GM23248 (cell line): ENCODE measurements around the gene CYS1. TPM values are rescaled to one million over a fixed set of nuclear protein-coding genes. Genes with fewer than 3 reads are reported as not detected.

ENCODE experiments used
- DNase-seq: peaks from one replicate; pipeline ENCODE4 v3.0.0-alpha.2; 2015
- H2AFZ ChIP-seq: fragments of 200-600 bp; sonication (generic); 2 replicates; pipeline ENCODE4 v1.6.1; 2016; ENCODE audit warnings: antibody characterized with exemption
- H3F3A ChIP-seq: fragments of 200-600 bp; sonication (generic); 2 replicates; pipeline ENCODE4 v1.6.1; 2016; ENCODE audit warnings: mild to moderate bottlenecking, antibody characterized with exemption, mixed run types; ENCODE audit not compliant: insufficient read depth
- H3K27ac ChIP-seq: fragments of 200-600 bp; sonication (generic); 2 replicates; pipeline ENCODE4 v1.5.1; 2016; ENCODE audit warnings: mild to moderate bottlenecking
- H3K27me3 ChIP-seq: fragments of 200-600 bp; sonication (generic); replicated peaks from 2 replicates; pipeline ENCODE4 v1.6.1; 2016; ENCODE audit warnings: mild to moderate bottlenecking; ENCODE audit not compliant: insufficient read depth
- H3K36me3 ChIP-seq: fragments of 200-600 bp; sonication (generic); 2 replicates; pipeline ENCODE4 v1.6.1; 2016; ENCODE audit warnings: low read depth, mild to moderate bottlenecking
- H3K4me1 ChIP-seq: fragments of 200-600 bp; sonication (generic); 2 replicates; pipeline ENCODE4 v1.6.1; 2016; ENCODE audit warnings: mild to moderate bottlenecking; ENCODE audit not compliant: insufficient read depth
- H3K4me2 ChIP-seq: fragments of 200-600 bp; sonication (generic); one replicate; pipeline ENCODE4 v1.6.1; 2016; ENCODE audit warnings: mild to moderate bottlenecking; ENCODE audit not compliant: unreplicated experiment
- H3K4me3 ChIP-seq: fragments of 200-600 bp; sonication (generic); 2 replicates; pipeline ENCODE4 v1.5.1; 2016; ENCODE audit warnings: mild to moderate bottlenecking
- H3K79me2 ChIP-seq: fragments of 200-600 bp; sonication (generic); 2 replicates; pipeline ENCODE4 v1.6.1; 2016; ENCODE audit warnings: mild to moderate bottlenecking; ENCODE audit not compliant: insufficient read depth
- H3K9ac ChIP-seq: fragments of 200-600 bp; sonication (generic); 2 replicates; pipeline ENCODE4 v1.6.1; 2016; ENCODE audit warnings: mild to moderate bottlenecking
- H3K9me2 ChIP-seq: fragments of 200-600 bp; sonication (generic); 2 replicates; pipeline ENCODE4 v1.6.1; 2016; ENCODE audit warnings: mixed run types, mild to moderate bottlenecking, moderate library complexity; ENCODE audit not compliant: insufficient read depth
- H3K9me3 ChIP-seq: fragments of 200-600 bp; sonication (generic); one replicate; pipeline ENCODE4 v1.6.1; 2017; ENCODE audit warnings: low read depth
- H4K20me1 ChIP-seq: fragments of 200-600 bp; sonication (generic); 2 replicates; pipeline ENCODE4 v1.6.0; 2016; ENCODE audit not compliant: insufficient read depth
- EZH2 ChIP-seq: fragments of 200-600 bp; sonication (generic); IDR thresholded peaks from 2 replicates; pipeline ENCODE4 v1.6.1; 2018; ENCODE audit warnings: antibody characterized with exemption, mild to moderate bottlenecking; ENCODE audit not compliant: insufficient read depth, poor library complexity, severe bottlenecking
- EZH2phosphoT487 ChIP-seq: fragments of 200-600 bp; sonication (generic); IDR thresholded peaks from 2 replicates; pipeline ENCODE4 v1.6.1; 2018; ENCODE audit warnings: antibody characterized with exemption, moderate library complexity, mild to moderate bottlenecking, low read depth; ENCODE audit not compliant: insufficient read depth
- WGBS, 2 experiments: methylation state at CpG; one replicate each; pipeline ENCODE4 v1.1.6; 2015 to 2017; ENCODE audit warnings: low lambda C conversion rate in 2 of 2, low coverage in 1 of 2; ENCODE audit errors: missing lambda C conversion rate in 2 of 2; 5-methylcytosine and 5-hydroxymethylcytosine counted together
- in situ Hi-C: fragments of 300-500 bp; cut with MboI; formaldehyde crosslinking; loops from 2 replicates; pipeline ENCODE4 v1.15.0; 2020
- polyA plus RNA-seq: library from polyadenylated mRNA; unstranded; fragments of >200 nt; fragmentation: Nextera tagmentation; extraction: Ambion mirVana; gene quantifications from 2 replicates; pipeline ENCODE4 v1.2.1, GENCODE V29; 2016
- total RNA-seq: library from RNA; depleted of rRNA; stranded (reverse); fragments of >200 nt; shearing (Covaris generic); gene quantifications from 2 replicates; pipeline ENCODE4 v1.2.3, GENCODE V29; 2014

Gene CYS1
- total and polyA plus RNA-seq, 2 experiments from 2014 or later = 3.1 to 6.1 TPM

DNA sequence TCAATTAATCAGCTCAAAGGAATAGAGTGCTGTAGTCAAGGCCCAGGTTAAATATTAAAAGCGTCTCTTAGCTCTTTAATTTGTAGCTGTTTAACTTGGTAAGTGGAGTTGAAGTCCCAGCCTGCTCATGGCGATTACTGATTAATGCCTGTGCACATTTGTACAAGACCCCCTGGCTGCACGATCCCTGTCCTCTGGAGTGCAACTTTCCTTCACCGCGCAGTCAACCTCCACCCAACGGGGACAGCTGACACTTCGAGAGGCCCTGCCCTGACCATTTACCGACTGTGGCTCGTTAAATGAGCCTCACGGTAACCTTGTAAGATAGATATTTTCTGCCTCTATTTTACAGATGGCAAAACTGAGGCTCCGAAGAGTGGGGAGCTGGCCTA lies 5.5 kb upstream of the CYS1 start:
- Histone ChIP-seq H3K4me1 (0 out of 2 replicates have a peak, but pooled peaks cover 8% of the 10 kb centered on the region), H3K79me2 (no peaks in the 10 kb centered on the region), H3F3A (0 out of 2 replicates have a peak, but pooled peaks cover 5% of the 10 kb centered on the region), H3K9me2 (no peaks in the 10 kb centered on the region), H3K4me2 (no peak overlapping the region), H4K20me1 (no peaks in the 10 kb centered on the region), H3K9me3 (no peaks in the 10 kb centered on the region), H3K27me3 (peaks cover 71% of the 10 kb centered on the region), H3K9ac (no peak overlapping the region), H3K4me3 (no peak overlapping the region), H3K27ac (no peak overlapping the region), H2AFZ (no peak overlapping the region), H3K36me3 (no peaks in the 10 kb centered on the region)
- DNase-seq = no peak
- TF ChIP-seq EZH2phosphoT487 (no peak), EZH2 (no peak)
- 92% methylated on average over 11 of the region's 11 CpGs for WGBS, 2 experiments
- in situ Hi-C loops = no loop called here

DNA sequence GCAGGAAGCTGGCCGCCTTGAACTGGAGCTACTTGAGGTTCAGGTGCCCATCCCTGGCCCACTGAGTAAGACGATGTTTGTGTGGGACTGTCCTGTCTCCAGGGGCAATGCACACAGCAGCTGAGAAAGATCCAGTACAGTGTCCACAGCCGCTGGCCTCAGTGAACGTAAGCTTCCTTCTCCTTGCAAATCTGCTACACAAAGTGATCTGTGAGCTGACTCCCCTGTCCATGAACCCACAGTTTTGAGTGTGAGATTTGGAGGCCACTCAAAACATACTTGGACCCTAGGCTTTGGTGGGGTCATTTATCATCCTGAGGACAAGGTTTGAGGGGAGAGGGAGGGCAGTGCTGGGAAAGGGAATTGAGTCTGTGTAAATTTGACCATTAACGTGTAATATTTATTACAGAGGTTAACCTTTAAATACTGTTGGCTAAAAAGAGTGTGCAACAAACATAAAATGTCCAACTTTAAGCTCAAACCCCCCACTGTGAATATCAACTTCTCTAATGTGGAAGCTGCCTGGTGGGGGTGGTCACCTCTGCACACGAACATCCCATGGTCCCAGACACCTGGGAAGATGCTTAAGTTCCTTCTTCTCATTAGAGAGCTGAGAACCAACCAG lies 4.9 kb upstream of the CYS1 start:
- TF ChIP-seq EZH2phosphoT487 (no peak), EZH2 (no peak)
- in situ Hi-C loops = no loop called here
- H3K9me3 ChIP-seq = no peaks in the 10 kb centered on the region
- no peak overlapping the region for H3K27ac ChIP-seq
- peaks cover 66% of the 10 kb centered on the region for H3K27me3 ChIP-seq
- H3K4me1 ChIP-seq = 0 out of 2 replicates have a peak, but pooled peaks cover 8% of the 10 kb centered on the region
- 58 to 74% methylated on average over 4 to 6 of the region's 6 CpGs for WGBS, 2 experiments
- H3K9me2 ChIP-seq = no peaks in the 10 kb centered on the region
- no peak overlapping the region for H3K4me3 ChIP-seq
- no peak overlapping the region for H3K9ac ChIP-seq
- 0 out of 2 replicates have a peak, but pooled peaks cover 5% of the 10 kb centered on the region for H3F3A ChIP-seq
- H4K20me1 ChIP-seq = no peaks in the 10 kb centered on the region
- H3K4me2 ChIP-seq = no peak overlapping the region
- H3K36me3 ChIP-seq = no peaks in the 10 kb centered on the region
- no peaks in the 10 kb centered on the region for H3K79me2 ChIP-seq
- no peak for DNase-seq
- H2AFZ ChIP-seq = no peak overlapping the region

- peak; percentile 20 for DNase-seq
- Histone ChIP-seq H3K9me3 (no peaks in the 10 kb centered on the region), H3K27me3 (peaks cover 58% of the 10 kb centered on the region), H3F3A (0 out of 2 replicates have a peak, but pooled peaks cover 5% of the 10 kb centered on the region), H3K4me3 (no peak overlapping the region), H3K4me1 (0 out of 2 replicates have a peak, but pooled peaks cover 8% of the 10 kb centered on the region), H4K20me1 (no peaks in the 10 kb centered on the region), H3K9me2 (no peaks in the 10 kb centered on the region), H2AFZ (no peak overlapping the region), H3K27ac (no peak overlapping the region), H3K79me2 (no peaks in the 10 kb centered on the region), H3K9ac (no peak overlapping the region), H3K4me2 (no peak overlapping the region), H3K36me3 (no peaks in the 10 kb centered on the region)
- TF ChIP-seq EZH2phosphoT487 = peak; percentile 71; the same call in 1 of the 2 replicates
- TF ChIP-seq EZH2 = peak; percentile 72
- in situ Hi-C loops = no loop called here
- WGBS, 2 experiments = 10 to 12% methylated on average over 12 of the region's 12 CpGs
Observed at GRCh38 chr2:10084223-10084865, 4.1 kb upstream of the CYS1 start.

GRCh38 chr2:10083692-10084211 lies 3.5 kb upstream of the CYS1 start:
- no peak overlapping the region for H3K27ac ChIP-seq
- no peaks in the 10 kb centered on the region for H3K79me2 ChIP-seq
- no peak overlapping the region for H3K4me3 ChIP-seq
- H3K4me2 ChIP-seq = no peak overlapping the region
- H3F3A ChIP-seq = peaks cover 10% of the 10 kb centered on the region; the same call in 1 of the 2 replicates
- no peaks in the 10 kb centered on the region for H4K20me1 ChIP-seq
- H3K4me1 ChIP-seq = peaks cover 10% of the 10 kb centered on the region; the same call in 1 of the 2 replicates
- in situ Hi-C loops = no loop called here
- WGBS, 2 experiments = 5 to 6% methylated on average over 13 of the region's 13 CpGs
- peak; percentile 24 for DNase-seq
- H2AFZ ChIP-seq = no peak overlapping the region
- H3K9me3 ChIP-seq = no peaks in the 10 kb centered on the region
- H3K36me3 ChIP-seq = no peaks in the 10 kb centered on the region
- no peak overlapping the region for H3K9ac ChIP-seq
- H3K9me2 ChIP-seq = no peaks in the 10 kb centered on the region
- peaks cover 54% of the 10 kb centered on the region for H3K27me3 ChIP-seq
- TF ChIP-seq EZH2phosphoT487 (no peak), EZH2 (no peak)
